Stimulated activated CD8-positive, alpha-beta memory T cell treated with anti-CD3 and anti-CD28 coated beads, Interleukin-4, amount 100 ng/mL, for 24 hours (primary cell): Measurements from ENCODE around the gene SEC16B.

Experiments used
- DNase-seq: peaks from one replicate; pipeline ENCODE4 v3.0.0-alpha.2; 2020; ENCODE audit warnings: low read depth

SEC16B gene

GRCh38 chr1:177978530-177978929 is 8.7 kb upstream of the SEC16B start:
- DNase-seq = no peak

- no peak for DNase-seq
Observed at GRCh38 chr1:177977141-177977540, 7.3 kb upstream of the SEC16B start.

GRCh38 chr1:177976596-177976995 is 6.7 kb upstream of the SEC16B start:
- no peak for DNase-seq

- DNase-seq = no peak
Observed at GRCh38 chr1:177975588-177976495, 6.0 kb upstream of the SEC16B start.

- no peak for DNase-seq
Observed at GRCh38 chr1:177973585-177973984, 3.7 kb upstream of the SEC16B start.

GRCh38 chr1:177969109-177969508 is 749 bp downstream of the SEC16B start:
- DNase-seq = no peak

- DNase-seq = no peak
Observed at GRCh38 chr1:177966199-177966598, 3.7 kb downstream of the SEC16B start.

- DNase-seq = no peak
Observed at GRCh38 chr1:177965293-177965692, 4.6 kb downstream of the SEC16B start.

GRCh38 chr1:177964336-177964735 is 5.5 kb downstream of the SEC16B start:
- no peak for DNase-seq

- DNase-seq = no peak
Observed at GRCh38 chr1:177960939-177961622, 8.8 kb downstream of the SEC16B start.

GRCh38 chr1:177959811-177960515 is 9.9 kb downstream of the SEC16B start:
- DNase-seq = no peak

- DNase-seq = no peak
Observed at GRCh38 chr1:177958092-177958491, 11.8 kb downstream of the SEC16B start.

GRCh38 chr1:177954076-177954475 is 15.8 kb downstream of the SEC16B start:
- no peak for DNase-seq

GRCh38 chr1:177953549-177953948 is 16.3 kb downstream of the SEC16B start:
- no peak for DNase-seq

GRCh38 chr1:177952691-177953090 is 17.2 kb downstream of the SEC16B start:
- no peak for DNase-seq

- DNase-seq = no peak
Observed at GRCh38 chr1:177952249-177952648, 17.6 kb downstream of the SEC16B start.

GRCh38 chr1:177950506-177950905 is 19.4 kb downstream of the SEC16B start:
- DNase-seq = no peak

GRCh38 chr1:177948336-177948972 is 21.4 kb downstream of the SEC16B start:
- no peak for DNase-seq

- DNase-seq = no peak
Observed at GRCh38 chr1:177947623-177948022, 22.2 kb downstream of the SEC16B start.

- no peak for DNase-seq
Observed at GRCh38 chr1:177945943-177946650, 23.8 kb downstream of the SEC16B start.
